ENCODE data around the gene ZNF560.
"Not testable (repeated sequence)": the region's sequence is repeated elsewhere in the genome, so short reads cannot be mapped to it uniquely, and the experiment has no call there.

Gene ZNF560

GRCh38 chr19:9498183-9498902 is at the start of gene ZNF560:
Gene ZNF560 (minus strand): TSS chr19:9498616. CDS start chr19:9475313, 23,303 bp downstream.
- peak; percentile 49 for DNase-seq (ENCODE audit: low read depth)

- DNase-seq (ENCODE audit: low read depth) = no peak
These were observed 49.5 kb upstream of the ZNF560 start for GRCh38 chr19:9547870-9548269.

- DNase-seq (ENCODE audit: low read depth) = not testable (repeated sequence)
These were observed 42.9 kb upstream of the ZNF560 start for GRCh38 chr19:9541281-9541680.

GRCh38 chr19:9539921-9540320 is 41.5 kb upstream of the ZNF560 start:
- DNase-seq (ENCODE audit: low read depth) = not testable (repeated sequence)

GRCh38 chr19:9539201-9539600 is 40.8 kb upstream of the ZNF560 start:
- not testable (repeated sequence) for DNase-seq (ENCODE audit: low read depth)

- peak; percentile 92 for DNase-seq (ENCODE audit: low read depth)
These were observed 40.0 kb upstream of the ZNF560 start, which contains the start of gene ZNF426 for GRCh38 chr19:9538183-9539058. Gene ZNF426 (minus strand): TSS chr19:9538645. CDS start chr19:9536232, 2,413 bp downstream.

GRCh38 chr19:9535934-9536333 is 37.5 kb upstream of the ZNF560 start:
- no peak for DNase-seq (ENCODE audit: low read depth)

- DNase-seq (ENCODE audit: low read depth) = peak; percentile 14
These were observed 33.5 kb upstream of the ZNF560 start for GRCh38 chr19:9531933-9532332.

- DNase-seq (ENCODE audit: low read depth) = peak; percentile 41
These were observed 30.4 kb upstream of the ZNF560 start for GRCh38 chr19:9528757-9529336.

- peak; percentile 19 for DNase-seq (ENCODE audit: low read depth)
These were observed 25.6 kb upstream of the ZNF560 start for GRCh38 chr19:9523885-9524474.

GRCh38 chr19:9507285-9507684 is 8.9 kb upstream of the ZNF560 start:
- no peak for DNase-seq (ENCODE audit: low read depth)

- no peak for DNase-seq (ENCODE audit: low read depth)
These were observed 2.4 kb upstream of the ZNF560 start for GRCh38 chr19:9500796-9501195.

GRCh38 chr19:9494096-9494495 is 4.3 kb downstream of the ZNF560 start:
- no peak for DNase-seq (ENCODE audit: low read depth)

GRCh38 chr19:9487016-9487415 is 11.4 kb downstream of the ZNF560 start:
- no peak for DNase-seq (ENCODE audit: low read depth)

GRCh38 chr19:9485140-9485539 is 13.3 kb downstream of the ZNF560 start:
- DNase-seq (ENCODE audit: low read depth) = no peak

- no peak for DNase-seq (ENCODE audit: low read depth)
These were observed 23.4 kb downstream of the ZNF560 start for GRCh38 chr19:9474975-9475374.

GRCh38 chr19:9467161-9467560 is 31.3 kb downstream of the ZNF560 start:
- DNase-seq (ENCODE audit: low read depth) = no peak

- no peak for DNase-seq (ENCODE audit: low read depth)
These were observed 36.5 kb downstream of the ZNF560 start for GRCh38 chr19:9461938-9462337.

- no peak for DNase-seq (ENCODE audit: low read depth)
These were observed 42.3 kb downstream of the ZNF560 start for GRCh38 chr19:9456018-9456689.

GRCh38 chr19:9453953-9454352 is 44.5 kb downstream of the ZNF560 start:
- DNase-seq (ENCODE audit: low read depth) = no peak

- no peak for DNase-seq (ENCODE audit: low read depth)
These were observed 53.4 kb downstream of the ZNF560 start for GRCh38 chr19:9445037-9445436.

- no peak for DNase-seq (ENCODE audit: low read depth)
These were observed 62.1 kb downstream of the ZNF560 start for GRCh38 chr19:9436358-9436757.

All from amniotic epithelial cell (primary cell).